Endothelial cell of umbilical vein (primary cell): ENCODE data around the gene FAM234B. TPM values are rescaled to one million over a fixed set of nuclear protein-coding genes. Genes with fewer than 3 reads are reported as not detected.

Experiments
- BruUV-seq: library from RNA; stranded (reverse); fragments of 400-500 nt; replicated peaks from 2 replicates; lab custom pipeline; 2021; lab: Mats Ljungman, UMichigan
- CTCF ChIA-PET: fragments of 300-600, 350-600 bp; sonication (Branson Sonifier 250); formaldehyde crosslinking; loops from one replicate; lab custom pipeline; 2021; ENCODE audit warnings: antibody characterized with exemption, inconsistent platforms; lab: Charles Lee
- POLR2A ChIA-PET: fragments of 300-600, 350-600 bp; sonication (Branson Sonifier 250); formaldehyde crosslinking; loops from one replicate; lab custom pipeline; 2021; ENCODE audit warnings: antibody characterized with exemption, inconsistent platforms; lab: Charles Lee
- DNase-seq: peaks from one replicate; pipeline ENCODE4 v3.0.0-alpha.2; 2011; ENCODE audit warnings: low read depth, low spot score
- FAIRE-seq: peaks from 2 replicates; lab custom pipeline; 2011; peaks lifted over from hg19 to GRCh38; lab: Jason Lieb, UNC
- H2AFZ ChIP-seq: 2 replicates; pipeline ENCODE4 v1.6.0; 2012; ENCODE audit warnings: low read depth, low read length, control low read depth, inconsistent platforms
- H3K27ac ChIP-seq: 2 replicates; pipeline ENCODE4 v1.5.1; 2011; ENCODE audit warnings: low read depth, mild to moderate bottlenecking, control low read depth, low read length, moderate library complexity; ENCODE audit not compliant: insufficient read depth
- H3K27me3 ChIP-seq, 2 experiments: 2 replicates each; pipeline versions ENCODE4 v1.6.0 to v1.6.1; 2011; ENCODE audit warnings: low read length in 2 of 2, mixed read lengths in 1 of 2; ENCODE audit not compliant: control insufficient read depth in 2 of 2, insufficient read depth in 2 of 2
- H3K36me3 ChIP-seq, 2 experiments: 2 replicates in 1 of 2; 3 replicates in 1 of 2; pipeline ENCODE4 v1.5.1; 2011; ENCODE audit warnings: low read length in 2 of 2, mild to moderate bottlenecking in 1 of 2, moderate library complexity in 1 of 2; ENCODE audit not compliant: control insufficient read depth in 2 of 2, insufficient read depth in 2 of 2; ENCODE audit errors: extremely low read depth in 1 of 2
- H3K4me1 ChIP-seq: 3 replicates; pipeline ENCODE4 v1.5.1; 2011; ENCODE audit warnings: mild to moderate bottlenecking, low read length; ENCODE audit not compliant: control insufficient read depth, insufficient read depth; ENCODE audit errors: extremely low read depth
- H3K4me2 ChIP-seq: 2 replicates; pipeline ENCODE4 v1.6.1; 2011; ENCODE audit warnings: low read length, control low read depth, mixed read lengths; ENCODE audit not compliant: insufficient read depth
- H3K4me3 ChIP-seq, 3 experiments: fragments of 200-600 bp in 1 of 3; sonication (generic), shearing (Covaris generic) in 1 of 3; replicated peaks in 1 of 3; 2 replicates each; pipeline ENCODE4 v1.5.1; 2011 to 2016; ENCODE audit warnings: control low read depth in 3 of 3, low read length in 3 of 3, mild to moderate bottlenecking in 2 of 3, inconsistent platforms in 1 of 3, low read depth in 1 of 3, moderate library complexity in 1 of 3; ENCODE audit not compliant: insufficient read depth in 1 of 3
- H3K79me2 ChIP-seq: 2 replicates; pipeline ENCODE4 v1.6.0; 2012; ENCODE audit warnings: low read length, inconsistent platforms; ENCODE audit not compliant: control insufficient read depth, insufficient read depth
- H3K9ac ChIP-seq: replicated peaks from 2 replicates; pipeline ENCODE3; 2011; ENCODE audit warnings: low read length, control low read depth; ENCODE audit not compliant: insufficient read depth; ENCODE audit errors: extremely low read depth
- H3K9me1 ChIP-seq: replicated peaks from 3 replicates; pipeline ENCODE4 v1.6.0; 2011; ENCODE audit warnings: mild to moderate bottlenecking, low read length; ENCODE audit not compliant: control insufficient read depth, insufficient read depth; ENCODE audit errors: extremely low read depth
- H3K9me3 ChIP-seq: replicated peaks from 2 replicates; pipeline ENCODE4 v1.5.1; 2012; ENCODE audit warnings: low read length, inconsistent platforms; ENCODE audit not compliant: control insufficient read depth, insufficient read depth
- H4K20me1 ChIP-seq: replicated peaks from 2 replicates; pipeline ENCODE3; 2011; ENCODE audit warnings: mild to moderate bottlenecking, low read length; ENCODE audit not compliant: control insufficient read depth, insufficient read depth; ENCODE audit errors: extremely low read depth
- CTCF ChIP-seq, 2 donors: IDR thresholded peaks; 1 replicate in 1 of 2; 2 replicates in 1 of 2; pipeline ENCODE4 v1.5.1; 2011; ENCODE audit warnings: low read length in 2 of 2, mild to moderate bottlenecking in 2 of 2, moderate library complexity in 2 of 2, control low read depth in 1 of 2, inconsistent platforms in 1 of 2, low read depth in 1 of 2; ENCODE audit not compliant: insufficient read depth in 1 of 2; ENCODE audit errors: extremely low read depth in 1 of 2
- EZH2 ChIP-seq: IDR thresholded peaks from 2 replicates; pipeline ENCODE4 v1.6.1; 2012; ENCODE audit warnings: borderline replicate concordance, low read depth, mild to moderate bottlenecking, moderate library complexity, low read length, inconsistent platforms; ENCODE audit not compliant: severe bottlenecking
- FOS ChIP-seq: IDR thresholded peaks from 2 replicates; pipeline ENCODE4 v1.6.1; 2011; ENCODE audit warnings: mild to moderate bottlenecking, low read length, moderate library complexity, borderline replicate concordance; ENCODE audit not compliant: insufficient read depth
- GATA2 ChIP-seq: IDR thresholded peaks from 2 replicates; pipeline ENCODE4 v1.7.0; 2011; ENCODE audit warnings: low read depth, mild to moderate bottlenecking, moderate library complexity, mixed read lengths, low read length; ENCODE audit not compliant: insufficient read length, insufficient read depth
- JUN ChIP-seq: IDR thresholded peaks from 2 replicates; pipeline ENCODE4 v1.6.1; 2011; ENCODE audit warnings: borderline replicate concordance, low read depth; ENCODE audit not compliant: insufficient read length, insufficient read depth
- MAX ChIP-seq: IDR thresholded peaks from 2 replicates; pipeline ENCODE4 v1.6.1; 2011; ENCODE audit not compliant: insufficient read depth, insufficient read length
- MYC ChIP-seq: IDR thresholded peaks from one replicate; pipeline ENCODE4 v1.6.1; 2011; ENCODE audit warnings: mild to moderate bottlenecking, low read depth, low read length
- POLR2A ChIP-seq: IDR thresholded peaks from 2 replicates; pipeline ENCODE4 v1.6.1; 2012; ENCODE audit warnings: low read depth, mild to moderate bottlenecking, control low read depth, low read length
- POLR2AphosphoS5 ChIP-seq: IDR thresholded peaks from 2 replicates; pipeline ENCODE4 v1.6.1; 2012; ENCODE audit warnings: low read depth, mild to moderate bottlenecking, control low read depth, low read length, moderate library complexity; ENCODE audit not compliant: insufficient read depth
- dilution Hi-C: fragments of 300-500 bp; cut with MboI; formaldehyde crosslinking; loops from one replicate; pipeline ENCODE4 v1.15.0; 2019; ENCODE audit warnings: low sequenced_read_pairs; ENCODE audit not compliant: extremely low pct_ligation_motif_present
- intact Hi-C: fragments of 100-400 bp; cut with micrococcal nuclease; formaldehyde crosslinking; loops from one replicate; pipeline ENCODE4 v1.10.0; 2022
- polyA plus RNA-seq, 4 experiments: library from polyadenylated mRNA; depleted of rRNA in 3 of 4; stranded (reverse) in 3 of 4; unstranded in 1 of 4; fragments of >200 nt; gene quantifications; 2 replicates each; pipeline versions ENCODE4 v1.2.1 to v1.2.3, GENCODE V29; 2011 to 2012; ENCODE audit warnings: missing spikeins in 1 of 4
- total RNA-seq: library from RNA; stranded (reverse); gene quantifications from 2 replicates; pipeline ENCODE4 v1.2.3, GENCODE V29; 2021

Gene FAM234B
- total and polyA plus RNA-seq, 2 donors (not counting 3 experiments of a cell fraction or from before 2014, with no cell fraction given) = 4.9 to 13.2 TPM

GRCh38 chr12:13036881-13037280 lies 7.3 kb upstream of the FAM234B start:
- Histone ChIP-seq H3K4me1 (peaks cover 12% of the 10 kb centered on the region), H3K79me2 (no peaks in the 10 kb centered on the region), H3K9me1 (no peaks in the 10 kb centered on the region), H2AFZ (no peak overlapping the region), H3K4me2 (no peak overlapping the region), H3K4me3 (no peak overlapping the region), H3K9me3 (no peaks in the 10 kb centered on the region), H4K20me1 (no peaks in the 10 kb centered on the region), H3K27me3 (no peaks in the 10 kb centered on the region), H3K9ac (no peak overlapping the region), H3K36me3 (no peaks in the 10 kb centered on the region), H3K27ac (no peak overlapping the region)
- TF ChIP-seq CTCF (IDR thresholded peaks at IDR 0.05; ENCODE audit: extremely low read depth in 1 of 2, insufficient read depth in 1 of 2, low read depth in 1 of 2, low read length in 2 of 2) (no peak), GATA2 (no peak), FOS (no peak), POLR2AphosphoS5 (no peak), MAX (no peak), EZH2 (no peak), POLR2A (no peak), MYC (no peak), JUN (no peak)
- CTCF ChIA-PET = interaction anchor here (4.3 kb wide), 1 partner anchor 174 kb away, joined by 17 read pairs; no protein-coding TSS in a partner anchor
- FAIRE-seq (no peak), DNase-seq (no peak)
- intact Hi-C loops = no loop called here
- POLR2A ChIA-PET = no interaction called here
- dilution Hi-C loops = no loop called here
- BruUV-seq = no TSS peak
